ENCODE measurements around the gene KMT2C.
"Not testable (repeated sequence)": the region's sequence is repeated elsewhere in the genome, so short reads cannot be mapped to it uniquely, and the experiment has no call there.

GRCh38 chr7:152264915-152265314, 170.9 kb downstream of the KMT2C start:
- TF ChIP-seq, protein P1, sequence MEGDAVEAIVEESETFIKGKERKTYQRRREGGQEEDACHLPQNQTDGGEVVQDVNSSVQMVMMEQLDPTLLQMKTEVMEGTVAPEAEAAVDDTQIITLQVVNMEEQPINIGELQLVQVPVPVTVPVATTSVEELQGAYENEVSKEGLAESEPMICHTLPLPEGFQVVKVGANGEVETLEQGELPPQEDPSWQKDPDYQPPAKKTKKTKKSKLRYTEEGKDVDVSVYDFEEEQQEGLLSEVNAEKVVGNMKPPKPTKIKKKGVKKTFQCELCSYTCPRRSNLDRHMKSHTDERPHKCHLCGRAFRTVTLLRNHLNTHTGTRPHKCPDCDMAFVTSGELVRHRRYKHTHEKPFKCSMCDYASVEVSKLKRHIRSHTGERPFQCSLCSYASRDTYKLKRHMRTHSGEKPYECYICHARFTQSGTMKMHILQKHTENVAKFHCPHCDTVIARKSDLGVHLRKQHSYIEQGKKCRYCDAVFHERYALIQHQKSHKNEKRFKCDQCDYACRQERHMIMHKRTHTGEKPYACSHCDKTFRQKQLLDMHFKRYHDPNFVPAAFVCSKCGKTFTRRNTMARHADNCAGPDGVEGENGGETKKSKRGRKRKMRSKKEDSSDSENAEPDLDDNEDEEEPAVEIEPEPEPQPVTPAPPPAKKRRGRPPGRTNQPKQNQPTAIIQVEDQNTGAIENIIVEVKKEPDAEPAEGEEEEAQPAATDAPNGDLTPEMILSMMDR (IDR thresholded peaks at IDR 0.05), result not testable (repeated sequence)
- TF ChIP-seq JUN (CRISPR knock-in tag; IDR thresholded peaks at IDR 0.05); RELA (CRISPR knock-in tag; IDR thresholded peaks at IDR 0.05; ENCODE audit: borderline replicate concordance); CREB1 (CRISPR knock-in tag; IDR thresholded peaks at IDR 0.05); TCF7 (CRISPR knock-in tag; IDR thresholded peaks at IDR 0.05; ENCODE audit: low read depth); ZNF121 (CRISPR knock-in tag; IDR thresholded peaks at IDR 0.05); ATF1 (CRISPR knock-in tag; IDR thresholded peaks at IDR 0.05); FOXJ3 (CRISPR knock-in tag; IDR thresholded peaks at IDR 0.05; ENCODE audit: borderline replicate concordance); E2F5 (CRISPR knock-in tag; IDR thresholded peaks at IDR 0.05); ATF3 (CRISPR knock-in tag; conservative IDR thresholded peaks at IDR 0.05): not testable (repeated sequence)
